ENCODE data around the gene SLIT3.

GRCh38 chr5:169341556-169341955, 40.6 kb upstream of the SLIT3 start:
- no peak for TF ChIP-seq POLR2AphosphoS5 (IDR thresholded peaks at IDR 0.05; ENCODE audit: low read depth, low read length)
- no peak for TF ChIP-seq TAF1 (IDR thresholded peaks at IDR 0.05; ENCODE audit: low read depth, low read length)
- no peak for TF ChIP-seq POLR2A (IDR thresholded peaks at IDR 0.05; ENCODE audit: low read depth, low read length)
- TF ChIP-seq SPI1 (IDR thresholded peaks at IDR 0.05; ENCODE audit: low read depth, low read length): no peak
- no peak for TF ChIP-seq PAX5 (IDR thresholded peaks at IDR 0.05; ENCODE audit: insufficient read depth, low read length, severe bottlenecking)

Data from GM12891 (cell line).